ENCODE measurements around the gene AXIN2. TPM values are rescaled to one million over a fixed set of nuclear protein-coding genes. Genes with fewer than 3 reads are reported as not detected.

Gene AXIN2
- total RNA-seq, 1 experiment from 2014 or later, result 2.4 TPM

DNA sequence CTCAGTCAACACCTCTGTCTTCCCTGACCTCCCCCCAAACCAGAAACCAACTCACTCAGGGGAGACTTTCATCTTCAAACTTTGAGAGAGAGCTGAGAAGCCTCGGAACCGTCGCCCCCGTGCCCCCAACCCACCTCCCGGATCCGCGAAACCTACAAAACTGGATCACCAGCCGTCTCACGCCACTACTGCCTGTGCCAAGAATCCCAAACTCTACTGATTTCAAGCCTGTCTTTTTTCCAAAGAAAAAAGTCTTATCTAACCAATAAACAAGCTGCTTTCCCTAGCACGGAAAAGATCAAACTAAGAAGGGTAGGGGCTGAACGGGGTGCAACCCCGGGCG lies 2.0 kb downstream of the AXIN2 start:
- ChIA-PET CTCF (interaction anchor here (0.6 kb wide), 1 partner anchor 491 kb away, joined by 4 read pairs; no protein-coding TSS in a partner anchor), POLR2A (no interaction called here)
- no peaks in the 10 kb centered on the region for H3K9me3 ChIP-seq (ENCODE audit: control insufficient read depth, insufficient read depth, low read depth, low read length)
- in situ Hi-C loops (cut with HindIII; ENCODE audit: low pct_unique_long_range_greater_than_20kb, low sequenced_read_pairs), result no loop called here
- intact Hi-C loops (cut with micrococcal nuclease; ENCODE audit: unreplicated experiment), result loop anchor here (5.0 kb wide), 2 partner anchors 262 to 282 kb away; no protein-coding TSS in a partner anchor
- peak; percentile 23; the same call in 1 of the 2 replicates for TF ChIP-seq TCF7L2 (IDR thresholded peaks at IDR 0.05; ENCODE audit: low read depth, low read length)
- TF ChIP-seq, protein P1, sequence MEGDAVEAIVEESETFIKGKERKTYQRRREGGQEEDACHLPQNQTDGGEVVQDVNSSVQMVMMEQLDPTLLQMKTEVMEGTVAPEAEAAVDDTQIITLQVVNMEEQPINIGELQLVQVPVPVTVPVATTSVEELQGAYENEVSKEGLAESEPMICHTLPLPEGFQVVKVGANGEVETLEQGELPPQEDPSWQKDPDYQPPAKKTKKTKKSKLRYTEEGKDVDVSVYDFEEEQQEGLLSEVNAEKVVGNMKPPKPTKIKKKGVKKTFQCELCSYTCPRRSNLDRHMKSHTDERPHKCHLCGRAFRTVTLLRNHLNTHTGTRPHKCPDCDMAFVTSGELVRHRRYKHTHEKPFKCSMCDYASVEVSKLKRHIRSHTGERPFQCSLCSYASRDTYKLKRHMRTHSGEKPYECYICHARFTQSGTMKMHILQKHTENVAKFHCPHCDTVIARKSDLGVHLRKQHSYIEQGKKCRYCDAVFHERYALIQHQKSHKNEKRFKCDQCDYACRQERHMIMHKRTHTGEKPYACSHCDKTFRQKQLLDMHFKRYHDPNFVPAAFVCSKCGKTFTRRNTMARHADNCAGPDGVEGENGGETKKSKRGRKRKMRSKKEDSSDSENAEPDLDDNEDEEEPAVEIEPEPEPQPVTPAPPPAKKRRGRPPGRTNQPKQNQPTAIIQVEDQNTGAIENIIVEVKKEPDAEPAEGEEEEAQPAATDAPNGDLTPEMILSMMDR (IDR thresholded peaks at IDR 0.05), result no peak
- H3K27ac ChIP-seq (ENCODE audit: low read length), result no peak overlapping the region
- DNase-seq (ENCODE audit: low read depth, low spot score), result no peak
- no peaks in the 10 kb centered on the region for H3K27me3 ChIP-seq (ENCODE audit: control insufficient read depth, insufficient read depth, low read length)
- ATAC-seq, result no peak
- peak overlapping the region; percentile 57 to 58 for H3K4me3 ChIP-seq (ENCODE audit: low read depth in 2 of 2, low read length in 2 of 2)
- peaks cover 8% of the 10 kb centered on the region; the same call in 1 of the 2 replicates for H3K36me3 ChIP-seq (ENCODE audit: control insufficient read depth, insufficient read depth, low read length)
- no TSS peak for BruUV-seq (replicated peaks)
- H3K4me1 ChIP-seq (ENCODE audit: control insufficient read depth, insufficient read depth, low read length), result peaks cover 3% of the 10 kb centered on the region; the same call in 1 of the 2 replicates

DNA sequence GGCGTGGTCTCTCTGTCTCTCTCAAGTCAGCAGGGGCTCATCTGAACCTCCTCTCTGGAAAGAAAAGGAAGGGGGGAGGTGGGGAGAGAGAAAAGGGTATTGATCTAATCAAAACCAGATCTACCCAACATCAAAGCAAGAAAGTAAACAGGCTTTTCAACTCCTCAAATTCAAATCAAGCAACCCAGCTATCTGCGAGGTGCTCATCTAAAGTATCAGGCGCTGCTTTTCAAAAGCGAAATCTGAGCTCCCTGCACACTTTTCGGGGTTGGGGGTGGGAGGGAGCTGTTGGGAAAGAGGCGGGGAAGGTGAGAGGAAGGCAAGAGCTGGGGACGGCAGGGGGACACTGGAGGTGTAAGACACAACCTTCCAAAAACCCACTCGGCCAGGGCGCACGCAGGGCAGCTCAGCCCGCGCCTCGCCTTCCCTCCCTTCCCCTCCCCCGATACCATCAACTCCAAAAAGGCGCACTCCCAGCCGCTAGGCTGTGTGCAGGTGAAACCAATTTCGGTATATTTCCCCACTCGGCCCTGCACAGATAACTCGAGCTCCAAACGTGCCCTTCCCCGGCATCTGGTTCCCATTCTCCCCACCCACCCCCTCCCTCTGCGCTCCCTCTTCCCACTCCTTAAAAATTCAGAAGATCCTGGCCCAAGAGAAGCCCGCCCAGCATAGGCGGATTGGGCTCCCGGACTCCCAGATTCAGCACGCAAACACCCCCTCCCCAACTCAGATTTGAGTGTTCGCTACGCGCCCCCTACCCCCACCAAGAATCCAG lies 2.6 kb downstream of the AXIN2 start:
- no peaks in the 10 kb centered on the region for H3K9me3 ChIP-seq (ENCODE audit: control insufficient read depth, insufficient read depth, low read depth, low read length)
- no peak overlapping the region for H3K27ac ChIP-seq (ENCODE audit: low read length)
- POLR2A ChIA-PET, result no interaction called here
- CTCF ChIA-PET, result interaction anchor here (0.6 kb wide), 1 partner anchor 492 kb away, joined by 4 read pairs; no protein-coding TSS in a partner anchor
- BruUV-seq (replicated peaks), result no TSS peak
- intact Hi-C loops (cut with micrococcal nuclease; ENCODE audit: unreplicated experiment) (loop anchor here (5.0 kb wide), 2 partner anchors 262 to 282 kb away; no protein-coding TSS in a partner anchor), in situ Hi-C loops (cut with HindIII; ENCODE audit: low pct_unique_long_range_greater_than_20kb, low sequenced_read_pairs) (no loop called here)
- H3K27me3 ChIP-seq (ENCODE audit: control insufficient read depth, insufficient read depth, low read length), result no peaks in the 10 kb centered on the region
- H3K4me1 ChIP-seq (ENCODE audit: control insufficient read depth, insufficient read depth, low read length), result peaks cover 3% of the 10 kb centered on the region; the same call in 1 of the 2 replicates
- no peak for DNase-seq (ENCODE audit: low read depth, low spot score)
- H3K36me3 ChIP-seq (ENCODE audit: control insufficient read depth, insufficient read depth, low read length), result peaks cover 8% of the 10 kb centered on the region; the same call in 1 of the 2 replicates
- TF ChIP-seq, protein P1 (IDR thresholded peaks at IDR 0.05), result no peak
- no peak for TF ChIP-seq TCF7L2 (IDR thresholded peaks at IDR 0.05; ENCODE audit: low read depth, low read length)
- no peak for ATAC-seq
- peak overlapping the region; percentile 57 to 58 for H3K4me3 ChIP-seq (ENCODE audit: low read depth in 2 of 2, low read length in 2 of 2)

DNA sequence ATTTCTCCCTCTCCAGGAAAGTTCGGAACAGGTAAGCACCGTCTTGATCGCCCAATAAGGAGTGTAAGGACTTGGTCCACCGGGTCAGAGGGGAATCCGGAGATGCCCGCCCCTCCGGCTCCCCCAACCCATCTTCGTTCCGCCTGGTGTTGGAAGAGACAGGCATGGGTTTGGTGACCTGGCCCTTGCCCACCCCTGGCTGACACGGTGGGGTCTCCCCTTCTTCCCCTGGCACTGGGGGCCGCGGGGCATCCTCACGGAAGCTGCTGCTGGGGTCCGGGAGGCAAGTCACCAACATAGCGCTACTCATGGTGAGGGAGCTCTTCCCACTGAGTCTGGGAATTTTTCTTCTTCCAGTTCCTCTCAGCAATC lies 3.2 kb downstream of the AXIN2 start:
- intact Hi-C loops (cut with micrococcal nuclease; ENCODE audit: unreplicated experiment) (loop anchor here (5.0 kb wide), 2 partner anchors 261 to 281 kb away; no protein-coding TSS in a partner anchor), in situ Hi-C loops (cut with HindIII; ENCODE audit: low pct_unique_long_range_greater_than_20kb, low sequenced_read_pairs) (no loop called here)
- Histone ChIP-seq H3K27ac (ENCODE audit: low read length) (no peak overlapping the region), H3K4me1 (ENCODE audit: control insufficient read depth, insufficient read depth, low read length) (peaks cover 3% of the 10 kb centered on the region; the same call in 1 of the 2 replicates), H3K4me3 (ENCODE audit: low read depth in 2 of 2, low read length in 2 of 2) (no peak overlapping the region), H3K9me3 (ENCODE audit: control insufficient read depth, insufficient read depth, low read depth, low read length) (no peaks in the 10 kb centered on the region), H3K36me3 (ENCODE audit: control insufficient read depth, insufficient read depth, low read length) (peaks cover 8% of the 10 kb centered on the region; the same call in 1 of the 2 replicates), H3K27me3 (ENCODE audit: control insufficient read depth, insufficient read depth, low read length) (no peaks in the 10 kb centered on the region)
- CTCF ChIA-PET, result no interaction called here
- POLR2A ChIA-PET, result no interaction called here
- TF ChIP-seq, protein P1 (IDR thresholded peaks at IDR 0.05), result no peak
- no peak for TF ChIP-seq SIN3A (IDR thresholded peaks at IDR 0.05; ENCODE audit: borderline replicate concordance, insufficient read depth, low read depth, low read length)
- no peak for TF ChIP-seq POLR2AphosphoS5 (IDR thresholded peaks at IDR 0.05; ENCODE audit: low read depth, low read length)
- TF ChIP-seq TCF7L2 (IDR thresholded peaks at IDR 0.05; ENCODE audit: low read depth, low read length), result no peak
- TF ChIP-seq, protein P2, sequence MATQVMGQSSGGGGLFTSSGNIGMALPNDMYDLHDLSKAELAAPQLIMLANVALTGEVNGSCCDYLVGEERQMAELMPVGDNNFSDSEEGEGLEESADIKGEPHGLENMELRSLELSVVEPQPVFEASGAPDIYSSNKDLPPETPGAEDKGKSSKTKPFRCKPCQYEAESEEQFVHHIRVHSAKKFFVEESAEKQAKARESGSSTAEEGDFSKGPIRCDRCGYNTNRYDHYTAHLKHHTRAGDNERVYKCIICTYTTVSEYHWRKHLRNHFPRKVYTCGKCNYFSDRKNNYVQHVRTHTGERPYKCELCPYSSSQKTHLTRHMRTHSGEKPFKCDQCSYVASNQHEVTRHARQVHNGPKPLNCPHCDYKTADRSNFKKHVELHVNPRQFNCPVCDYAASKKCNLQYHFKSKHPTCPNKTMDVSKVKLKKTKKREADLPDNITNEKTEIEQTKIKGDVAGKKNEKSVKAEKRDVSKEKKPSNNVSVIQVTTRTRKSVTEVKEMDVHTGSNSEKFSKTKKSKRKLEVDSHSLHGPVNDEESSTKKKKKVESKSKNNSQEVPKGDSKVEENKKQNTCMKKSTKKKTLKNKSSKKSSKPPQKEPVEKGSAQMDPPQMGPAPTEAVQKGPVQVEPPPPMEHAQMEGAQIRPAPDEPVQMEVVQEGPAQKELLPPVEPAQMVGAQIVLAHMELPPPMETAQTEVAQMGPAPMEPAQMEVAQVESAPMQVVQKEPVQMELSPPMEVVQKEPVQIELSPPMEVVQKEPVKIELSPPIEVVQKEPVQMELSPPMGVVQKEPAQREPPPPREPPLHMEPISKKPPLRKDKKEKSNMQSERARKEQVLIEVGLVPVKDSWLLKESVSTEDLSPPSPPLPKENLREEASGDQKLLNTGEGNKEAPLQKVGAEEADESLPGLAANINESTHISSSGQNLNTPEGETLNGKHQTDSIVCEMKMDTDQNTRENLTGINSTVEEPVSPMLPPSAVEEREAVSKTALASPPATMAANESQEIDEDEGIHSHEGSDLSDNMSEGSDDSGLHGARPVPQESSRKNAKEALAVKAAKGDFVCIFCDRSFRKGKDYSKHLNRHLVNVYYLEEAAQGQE (IDR thresholded peaks at IDR 0.05; ENCODE audit: insufficient read depth in 1 of 2, low read depth in 2 of 2, low read length in 1 of 2), result no peak
- ATAC-seq (no peak), DNase-seq (ENCODE audit: low read depth, low spot score) (no peak)
- no TSS peak for BruUV-seq (replicated peaks)
